A673 (cell line): ENCODE data around the gene COPZ1. TPM values are rescaled to one million over a fixed set of nuclear protein-coding genes. Genes with fewer than 3 reads are reported as not detected.

ENCODE experiments used
- BruUV-seq: library from RNA; stranded (reverse); fragments of 400-500 nt; replicated peaks from 2 replicates; lab custom pipeline; 2021; lab: Mats Ljungman, UMichigan
- CTCF ChIA-PET: fragments of 300-600 bp; sonication (Branson Sonifier 250); formaldehyde crosslinking; loops from one replicate; lab custom pipeline; 2022; ENCODE audit warnings: antibody characterized with exemption; lab: Charles Lee
- POLR2A ChIA-PET: fragments of 300-600 bp; sonication (Branson Sonifier 250); formaldehyde crosslinking; loops from one replicate; lab custom pipeline; 2022; ENCODE audit warnings: antibody characterized with exemption; ENCODE audit not compliant: low non-redundant PET; lab: Charles Lee
- DNase-seq: peaks from one replicate; pipeline ENCODE4 v3.0.0-alpha.2; 2015; ENCODE audit warnings: low spot score
- H3K27ac ChIP-seq: fragments of 200-600 bp; sonication (generic); 2 replicates; pipeline ENCODE4 v1.5.1; 2016; ENCODE audit warnings: mixed run types, low read depth, mild to moderate bottlenecking, mixed read lengths, antibody characterized with exemption, low read length; ENCODE audit not compliant: poor library complexity, severe bottlenecking
- H3K27me3 ChIP-seq: fragments of 200-600 bp; sonication (generic); replicated peaks from 2 replicates; pipeline ENCODE4 v1.6.1; 2017; ENCODE audit warnings: mixed run types, low read depth, mild to moderate bottlenecking, mixed read lengths, antibody characterized with exemption, low read length; ENCODE audit not compliant: insufficient read depth, poor library complexity
- H3K36me3 ChIP-seq: fragments of 200-600 bp; sonication (generic); 2 replicates; pipeline ENCODE4 v1.6.1; 2016; ENCODE audit warnings: mixed run types, mild to moderate bottlenecking, mixed read lengths, antibody characterized with exemption, low read length; ENCODE audit not compliant: insufficient read depth, poor library complexity, severe bottlenecking
- H3K4me1 ChIP-seq: fragments of 200-600 bp; sonication (generic); 2 replicates; pipeline ENCODE4 v1.6.1; 2017; ENCODE audit warnings: mixed run types, mild to moderate bottlenecking, mixed read lengths, antibody characterized with exemption, low read length; ENCODE audit not compliant: insufficient read depth, poor library complexity, severe bottlenecking
- H3K4me3 ChIP-seq: fragments of 200-600 bp; sonication (generic); 2 replicates; pipeline ENCODE4 v1.5.1; 2016; ENCODE audit warnings: low read depth, mixed run types, mild to moderate bottlenecking, mixed read lengths, low read length; ENCODE audit not compliant: poor library complexity, severe bottlenecking
- H3K9me3 ChIP-seq: fragments of 200-600 bp; sonication (generic); 2 replicates; pipeline ENCODE4 v1.6.1; 2016; ENCODE audit warnings: mixed run types, low read depth, mild to moderate bottlenecking, mixed read lengths, antibody characterized with exemption, low read length; ENCODE audit not compliant: poor library complexity, severe bottlenecking
- EZH2 ChIP-seq: fragments of 200-600 bp; sonication (generic); IDR thresholded peaks from 2 replicates; pipeline ENCODE4 v1.6.1; 2017; ENCODE audit warnings: borderline replicate concordance, low read depth, mild to moderate bottlenecking, mixed read lengths, antibody characterized with exemption, low read length; ENCODE audit not compliant: poor library complexity, severe bottlenecking
- intact Hi-C: fragments of 100-400 bp; cut with micrococcal nuclease; formaldehyde crosslinking; loops from one replicate; pipeline ENCODE4 v1.10.0; 2022; ENCODE audit not compliant: unreplicated experiment
- microRNA-seq: library from miRNA; unstranded; fragments of <30 nt; microRNA quantifications from one replicate; pipeline ENCODE4 v1.2.0, GENCODE V29; 2021
- total RNA-seq: library from RNA; stranded (reverse); gene quantifications from 2 replicates; pipeline ENCODE4 v1.2.3, GENCODE V29; 2021
- TF ChIP-seq, protein P1 (sequence below): fragments of 300-800, 200-600 bp; sonication (generic); conservative IDR thresholded peaks from 2 replicates; pipeline ENCODE4 v1.5.1; 2017; ENCODE audit warnings: low read depth, mild to moderate bottlenecking, antibody characterized with exemption, low read length, moderate library complexity, mixed read lengths

The COPZ1 gene
- total RNA-seq, 1 experiment from 2014 or later, result 187 TPM

DNA sequence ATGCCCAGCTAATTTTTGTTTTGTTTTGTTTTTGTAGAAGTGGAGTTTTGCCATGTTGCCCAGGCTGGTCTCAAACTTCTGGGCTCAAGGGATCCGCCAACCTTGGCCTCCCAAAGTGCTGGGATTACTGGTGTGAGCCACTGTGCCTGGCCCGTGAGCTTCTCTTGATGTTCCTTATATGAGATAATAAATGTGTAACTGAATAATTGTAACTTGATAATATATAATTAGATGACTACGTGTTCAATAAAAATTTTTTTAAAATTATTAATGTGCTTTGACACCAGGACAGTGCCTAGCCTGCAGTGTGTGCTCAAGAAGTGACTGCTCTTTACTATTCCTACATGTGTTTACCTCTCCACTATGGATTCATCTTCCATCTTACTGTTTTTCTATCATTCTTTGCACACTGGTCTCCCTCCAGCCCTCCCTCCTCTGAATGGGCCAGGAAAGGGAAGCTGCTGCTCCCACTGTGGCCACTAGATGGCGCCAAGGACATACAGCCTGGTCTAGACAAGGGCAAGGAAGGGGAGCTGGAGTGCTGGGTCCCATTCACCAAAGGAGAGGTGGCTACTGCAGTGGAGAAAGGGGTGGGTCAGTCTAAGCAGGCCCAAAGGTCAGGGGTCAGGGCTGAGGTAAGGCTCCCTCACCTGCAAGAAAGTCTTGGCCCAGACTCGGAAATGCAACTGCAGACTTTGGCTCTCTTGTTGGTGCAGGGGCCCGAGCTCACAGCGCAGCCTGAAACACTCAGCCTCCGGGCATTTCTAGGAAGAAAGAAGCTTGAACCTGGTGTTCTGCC, 74.3 kb downstream of the COPZ1 start:
- H3K4me1 ChIP-seq, result no peaks in the 10 kb centered on the region
- H3K27me3 ChIP-seq, result no peaks in the 10 kb centered on the region
- peaks cover 96% of the 10 kb centered on the region for H3K36me3 ChIP-seq
- DNase-seq, result peak; percentile 89
- no peak overlapping the region for H3K4me3 ChIP-seq
- intact Hi-C loops, result loop anchor here (1.0 kb wide), 1 partner anchor 40 kb away; no protein-coding TSS in a partner anchor
- BruUV-seq, result no TSS peak
- ChIA-PET CTCF (interaction anchor here (0.5 to 5.0 kb wide), 33 partner anchors 11 to 673 kb away, joined by 3 to 133 read pairs (median 5); partner anchors contain the start of genes ITGA5, NCKAP1L, PDE1B and ZNF385A), POLR2A (interaction anchor here (0.6 to 0.9 kb wide), 2 partner anchors 16 to 207 kb away, joined by 3 to 5 read pairs; no protein-coding TSS in a partner anchor)
- TF ChIP-seq, protein P1, sequence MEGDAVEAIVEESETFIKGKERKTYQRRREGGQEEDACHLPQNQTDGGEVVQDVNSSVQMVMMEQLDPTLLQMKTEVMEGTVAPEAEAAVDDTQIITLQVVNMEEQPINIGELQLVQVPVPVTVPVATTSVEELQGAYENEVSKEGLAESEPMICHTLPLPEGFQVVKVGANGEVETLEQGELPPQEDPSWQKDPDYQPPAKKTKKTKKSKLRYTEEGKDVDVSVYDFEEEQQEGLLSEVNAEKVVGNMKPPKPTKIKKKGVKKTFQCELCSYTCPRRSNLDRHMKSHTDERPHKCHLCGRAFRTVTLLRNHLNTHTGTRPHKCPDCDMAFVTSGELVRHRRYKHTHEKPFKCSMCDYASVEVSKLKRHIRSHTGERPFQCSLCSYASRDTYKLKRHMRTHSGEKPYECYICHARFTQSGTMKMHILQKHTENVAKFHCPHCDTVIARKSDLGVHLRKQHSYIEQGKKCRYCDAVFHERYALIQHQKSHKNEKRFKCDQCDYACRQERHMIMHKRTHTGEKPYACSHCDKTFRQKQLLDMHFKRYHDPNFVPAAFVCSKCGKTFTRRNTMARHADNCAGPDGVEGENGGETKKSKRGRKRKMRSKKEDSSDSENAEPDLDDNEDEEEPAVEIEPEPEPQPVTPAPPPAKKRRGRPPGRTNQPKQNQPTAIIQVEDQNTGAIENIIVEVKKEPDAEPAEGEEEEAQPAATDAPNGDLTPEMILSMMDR, result peak; percentile 99
- TF ChIP-seq EZH2, result no peak
- H3K9me3 ChIP-seq, result no peaks in the 10 kb centered on the region
- H3K27ac ChIP-seq, result peak overlapping the region; percentile 29

DNA sequence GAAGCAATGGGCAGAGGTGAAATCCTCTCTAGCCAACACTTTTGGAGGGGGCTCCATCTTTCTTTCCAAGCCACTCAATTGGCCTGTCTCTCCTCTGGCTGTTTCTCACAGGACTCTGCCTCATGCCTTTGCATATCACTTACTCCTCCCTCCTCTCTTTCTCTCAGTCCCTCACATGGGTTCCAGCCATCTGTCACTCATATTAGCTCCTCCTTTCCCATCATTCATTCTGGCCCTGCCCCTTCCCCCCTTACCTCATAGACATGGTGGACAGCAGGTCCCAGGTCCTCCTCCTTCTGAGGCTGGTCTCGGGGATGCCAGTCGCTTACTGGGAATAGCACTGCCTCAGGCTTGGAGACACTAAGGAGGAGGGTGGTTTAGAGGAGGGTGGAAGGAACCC, 76.2 kb downstream of the COPZ1 start:
- ChIA-PET CTCF (interaction anchor here (0.6 to 5.0 kb wide), 2 partner anchors 38 to 49 kb away, joined by 4 to 133 read pairs; no protein-coding TSS in a partner anchor), POLR2A (no interaction called here)
- no peak overlapping the region for H3K4me3 ChIP-seq
- no peaks in the 10 kb centered on the region for H3K27me3 ChIP-seq
- H3K36me3 ChIP-seq, result peaks cover 98% of the 10 kb centered on the region
- no peak for DNase-seq
- H3K27ac ChIP-seq, result peak overlapping the region; percentile 1
- no peaks in the 10 kb centered on the region for H3K9me3 ChIP-seq
- no peaks in the 10 kb centered on the region for H3K4me1 ChIP-seq
- intact Hi-C loops, result no loop called here
- BruUV-seq, result no TSS peak
- TF ChIP-seq, protein P1, result no peak
- no peak for TF ChIP-seq EZH2

Small RNA genes within 50 kb of the gene (microRNA-seq; reads per million reads assigned to microRNA genes)
- 1,017 reads per million, percentile 81 among the genes with 10 or more reads in this experiment for gene MIR148B

Other genes with a start within 250 kb of the COPZ1 start
- 27.7 and 32.8 TPM in 2 replicates for gene SMUG1, start 136.1 kb upstream of the COPZ1 start, total RNA-seq
- gene CBX5, start 45.0 kb upstream of the COPZ1 start, total RNA-seq, result 235 and 254 TPM in 2 replicates
- 1,763 and 1,764 TPM in 2 replicates for gene HNRNPA1, start 44.4 kb upstream of the COPZ1 start, total RNA-seq
- gene NFE2, start 24.1 kb upstream of the COPZ1 start, total RNA-seq, result not detected in 2 replicates
- gene GPR84, start 39.4 kb downstream of the COPZ1 start, total RNA-seq, result not detected in 2 replicates
- 17.5 and 26.8 TPM in 2 replicates for gene ZNF385A, start 59.6 kb downstream of the COPZ1 start, total RNA-seq
- gene ITGA5, start 94.1 kb downstream of the COPZ1 start, total RNA-seq, result 96.8 and 108 TPM in 2 replicates
- not detected in 2 replicates for gene GTSF1, start 148.5 kb downstream of the COPZ1 start, total RNA-seq
- gene NCKAP1L, start 172.6 kb downstream of the COPZ1 start, total RNA-seq, result 250 and 279 TPM in 2 replicates
- 11.5 and 11.7 TPM in 2 replicates for gene PDE1B, start 224.5 kb downstream of the COPZ1 start, total RNA-seq